ENCODE results near the gene SHISA9.
"Not testable (repeated sequence)": the region's sequence is repeated elsewhere in the genome, so short reads cannot be mapped to it uniquely, and the experiment has no call there.

The SHISA9 gene

GRCh38 chr16:12906765-12907516, 5.5 kb downstream of the SHISA9 start:
- H3K27me3 Mint-ChIP-seq, result peaks cover 19% of the 10 kb centered on the region
- no peaks in the 10 kb centered on the region for H3K36me3 Mint-ChIP-seq
- peaks cover 3% of the 10 kb centered on the region for H3K4me1 Mint-ChIP-seq (ENCODE audit: low read depth)
- H3K4me3 Mint-ChIP-seq, result no peak overlapping the region
- no peak overlapping the region for H3K27ac Mint-ChIP-seq
- no peaks in the 10 kb centered on the region for H3K9me3 Mint-ChIP-seq (ENCODE audit: low read depth)

GRCh38 chr16:12907670-12908233, 6.4 kb downstream of the SHISA9 start:
- no peaks in the 10 kb centered on the region for H3K9me3 Mint-ChIP-seq (ENCODE audit: low read depth)

GRCh38 chr16:12917246-12917645, 15.8 kb downstream of the SHISA9 start:
- no peaks in the 10 kb centered on the region for H3K4me1 Mint-ChIP-seq (ENCODE audit: low read depth)
- no peak overlapping the region for H3K4me3 Mint-ChIP-seq
- H3K27ac Mint-ChIP-seq, result no peak overlapping the region

More at GRCh38 chr16:12907670-12908233, 6.4 kb downstream of the SHISA9 start:
- Mint-ChIP-seq H3K4me3 (no peak overlapping the region), H3K4me1 (ENCODE audit: low read depth) (no peaks in the 10 kb centered on the region), H3K27ac (no peak overlapping the region), H3K36me3 (no peaks in the 10 kb centered on the region), H3K27me3 (peaks cover 18% of the 10 kb centered on the region)

GRCh38 chr16:12917653-12918052, 16.3 kb downstream of the SHISA9 start:
- Mint-ChIP-seq H3K4me3 (no peak overlapping the region), H3K4me1 (ENCODE audit: low read depth) (no peaks in the 10 kb centered on the region), H3K36me3 (no peaks in the 10 kb centered on the region), H3K27ac (no peak overlapping the region), H3K27me3 (peaks cover 9% of the 10 kb centered on the region), H3K9me3 (ENCODE audit: low read depth) (no peaks in the 10 kb centered on the region)

More at GRCh38 chr16:12917246-12917645, 15.8 kb downstream of the SHISA9 start:
- Mint-ChIP-seq H3K36me3 (no peaks in the 10 kb centered on the region), H3K27me3 (peaks cover 9% of the 10 kb centered on the region), H3K9me3 (ENCODE audit: low read depth) (no peaks in the 10 kb centered on the region)

GRCh38 chr16:12920739-12921138, 19.3 kb downstream of the SHISA9 start:
- Mint-ChIP-seq H3K36me3 (no peaks in the 10 kb centered on the region), H3K9me3 (ENCODE audit: low read depth) (no peaks in the 10 kb centered on the region), H3K27me3 (peaks cover 7% of the 10 kb centered on the region), H3K27ac (no peak overlapping the region), H3K4me1 (ENCODE audit: low read depth) (no peaks in the 10 kb centered on the region), H3K4me3 (no peak overlapping the region)

- H3K9me3 Mint-ChIP-seq (ENCODE audit: low read depth); H3K4me3 Mint-ChIP-seq; H3K4me1 Mint-ChIP-seq (ENCODE audit: low read depth); H3K27ac Mint-ChIP-seq; H3K27me3 Mint-ChIP-seq; H3K36me3 Mint-ChIP-seq: not testable (repeated sequence)
Observed at GRCh38 chr16:12923640-12924039, 22.2 kb downstream of the SHISA9 start.

- no peak overlapping the region for H3K27ac Mint-ChIP-seq
- H3K27me3 Mint-ChIP-seq, result peaks cover 7% of the 10 kb centered on the region
- H3K4me1 Mint-ChIP-seq (ENCODE audit: low read depth), result no peaks in the 10 kb centered on the region
- H3K9me3 Mint-ChIP-seq (ENCODE audit: low read depth), result no peaks in the 10 kb centered on the region
- H3K4me3 Mint-ChIP-seq, result no peak overlapping the region
- no peaks in the 10 kb centered on the region for H3K36me3 Mint-ChIP-seq
Observed at GRCh38 chr16:12925026-12925800, 23.8 kb downstream of the SHISA9 start.

- Mint-ChIP-seq H3K36me3 (no peaks in the 10 kb centered on the region), H3K4me1 (ENCODE audit: low read depth) (no peaks in the 10 kb centered on the region), H3K4me3 (no peak overlapping the region), H3K27me3 (peaks cover 12% of the 10 kb centered on the region), H3K27ac (no peak overlapping the region), H3K9me3 (ENCODE audit: low read depth) (no peaks in the 10 kb centered on the region)
Observed at GRCh38 chr16:12927591-12927990, 26.2 kb downstream of the SHISA9 start.

GRCh38 chr16:12930881-12931280, 29.5 kb downstream of the SHISA9 start:
- Mint-ChIP-seq H3K4me1 (ENCODE audit: low read depth) (no peaks in the 10 kb centered on the region), H3K36me3 (no peaks in the 10 kb centered on the region), H3K9me3 (ENCODE audit: low read depth) (no peaks in the 10 kb centered on the region), H3K27me3 (peaks cover 11% of the 10 kb centered on the region), H3K4me3 (no peak overlapping the region), H3K27ac (no peak overlapping the region)

- H3K4me1 Mint-ChIP-seq (ENCODE audit: low read depth), result no peaks in the 10 kb centered on the region
- H3K4me3 Mint-ChIP-seq, result no peak overlapping the region
- no peaks in the 10 kb centered on the region for H3K36me3 Mint-ChIP-seq
- peaks cover 6% of the 10 kb centered on the region for H3K27me3 Mint-ChIP-seq
- no peak overlapping the region for H3K27ac Mint-ChIP-seq
- H3K9me3 Mint-ChIP-seq (ENCODE audit: low read depth), result no peaks in the 10 kb centered on the region
Observed at GRCh38 chr16:12936391-12936790, 35.0 kb downstream of the SHISA9 start.

GRCh38 chr16:12941896-12942295, 40.5 kb downstream of the SHISA9 start:
- Mint-ChIP-seq H3K27ac (no peak overlapping the region), H3K4me3 (no peak overlapping the region), H3K36me3 (no peaks in the 10 kb centered on the region), H3K4me1 (ENCODE audit: low read depth) (no peaks in the 10 kb centered on the region), H3K9me3 (ENCODE audit: low read depth) (no peaks in the 10 kb centered on the region), H3K27me3 (peaks cover 4% of the 10 kb centered on the region)

- Mint-ChIP-seq H3K36me3 (no peaks in the 10 kb centered on the region), H3K4me1 (ENCODE audit: low read depth) (no peaks in the 10 kb centered on the region), H3K9me3 (ENCODE audit: low read depth) (no peaks in the 10 kb centered on the region), H3K4me3 (no peak overlapping the region), H3K27ac (no peak overlapping the region), H3K27me3 (peaks cover 8% of the 10 kb centered on the region)
Observed at GRCh38 chr16:12942861-12943260, 41.5 kb downstream of the SHISA9 start.

- Mint-ChIP-seq H3K9me3 (ENCODE audit: low read depth) (no peaks in the 10 kb centered on the region), H3K4me1 (ENCODE audit: low read depth) (no peaks in the 10 kb centered on the region), H3K27me3 (peaks cover 8% of the 10 kb centered on the region), H3K36me3 (no peaks in the 10 kb centered on the region), H3K27ac (no peak overlapping the region), H3K4me3 (no peak overlapping the region)
Observed at GRCh38 chr16:12944300-12944699, 42.9 kb downstream of the SHISA9 start.

- H3K4me3 Mint-ChIP-seq, result no peak overlapping the region
- H3K27me3 Mint-ChIP-seq, result peaks cover 11% of the 10 kb centered on the region
- H3K9me3 Mint-ChIP-seq (ENCODE audit: low read depth), result no peaks in the 10 kb centered on the region
- H3K27ac Mint-ChIP-seq, result no peak overlapping the region
- H3K4me1 Mint-ChIP-seq (ENCODE audit: low read depth), result no peaks in the 10 kb centered on the region
- H3K36me3 Mint-ChIP-seq, result no peaks in the 10 kb centered on the region
Observed at GRCh38 chr16:12951392-12951791, 50.0 kb downstream of the SHISA9 start.

GRCh38 chr16:12951976-12952375, 50.6 kb downstream of the SHISA9 start:
- Mint-ChIP-seq H3K27ac (no peak overlapping the region), H3K27me3 (peaks cover 11% of the 10 kb centered on the region), H3K36me3 (no peaks in the 10 kb centered on the region), H3K4me1 (ENCODE audit: low read depth) (no peaks in the 10 kb centered on the region), H3K9me3 (ENCODE audit: low read depth) (no peaks in the 10 kb centered on the region), H3K4me3 (no peak overlapping the region)

All from activated naive CD8-positive, alpha-beta T cell (primary cell).